ENCODE data around the gene TCEAL6.
"Not testable (repeated sequence)": the region's sequence is repeated elsewhere in the genome, so short reads cannot be mapped to it uniquely, and the experiment has no call there.

Gene TCEAL6

GRCh38 chrX:102142274-102142673 is at the start of gene TCEAL6:
TSS of gene TCEAL6 (minus strand) at chrX:102142481.
- DNase-seq (ENCODE audit: low read depth in 2 of 3, low spot score in 2 of 3): not testable (repeated sequence)

- DNase-seq (ENCODE audit: low read depth in 2 of 3, low spot score in 2 of 3): no peak
Measured at GRCh38 chrX:102185967-102186720, 43.9 kb upstream of the TCEAL6 start.

- peak; percentile 1 to 15 (median 1) for DNase-seq (ENCODE audit: low read depth in 2 of 3, low spot score in 2 of 3)
Measured at GRCh38 chrX:102155806-102156179, 13.5 kb upstream of the TCEAL6 start, which contains the start of gene BEX5. TSS of gene BEX5 (minus strand) at chrX:102155977. CDS start at chrX:102154265, 1,712 bp downstream.

GRCh38 chrX:102154900-102155805 is 12.9 kb upstream of the TCEAL6 start:
- DNase-seq (ENCODE audit: low read depth in 2 of 3, low spot score in 2 of 3): peak in 1 of 3 experiments; percentile 2

GRCh38 chrX:102154218-102154860 is 12.1 kb upstream of the TCEAL6 start:
- DNase-seq (ENCODE audit: low read depth in 2 of 3, low spot score in 2 of 3): no peak

GRCh38 chrX:102141631-102142030 is 650 bp downstream of the TCEAL6 start:
- DNase-seq (ENCODE audit: low read depth in 2 of 3, low spot score in 2 of 3): not testable (repeated sequence)

GRCh38 chrX:102140876-102141275 is 1.4 kb downstream of the TCEAL6 start:
- not testable (repeated sequence) for DNase-seq (ENCODE audit: low read depth in 2 of 3, low spot score in 2 of 3)

- no peak for DNase-seq (ENCODE audit: low read depth in 2 of 3, low spot score in 2 of 3)
Measured at GRCh38 chrX:102138064-102138463, 4.2 kb downstream of the TCEAL6 start.

- no peak for DNase-seq (ENCODE audit: low read depth in 2 of 3, low spot score in 2 of 3)
Measured at GRCh38 chrX:102129473-102129872, 12.8 kb downstream of the TCEAL6 start.

- no peak for DNase-seq (ENCODE audit: low read depth in 2 of 3, low spot score in 2 of 3)
Measured at GRCh38 chrX:102126863-102127262, 15.4 kb downstream of the TCEAL6 start.

GRCh38 chrX:102126080-102126818 is 16.0 kb downstream of the TCEAL6 start:
- not testable (repeated sequence) for DNase-seq (ENCODE audit: low read depth in 2 of 3, low spot score in 2 of 3)

GRCh38 chrX:102125436-102125835 is 16.8 kb downstream of the TCEAL6 start, which contains the start of gene TCEAL2:
TSS of gene TCEAL2 (plus strand) at chrX:102125679. CDS start at chrX:102126831, 1,152 bp downstream.
- DNase-seq (ENCODE audit: low read depth in 2 of 3, low spot score in 2 of 3): not testable (repeated sequence)

GRCh38 chrX:102125014-102125413 is 17.3 kb downstream of the TCEAL6 start:
- not testable (repeated sequence) for DNase-seq (ENCODE audit: low read depth in 2 of 3, low spot score in 2 of 3)

- no peak for DNase-seq (ENCODE audit: low read depth in 2 of 3, low spot score in 2 of 3)
Measured at GRCh38 chrX:102115748-102116147, 26.5 kb downstream of the TCEAL6 start.

GRCh38 chrX:102113367-102113766 is 28.9 kb downstream of the TCEAL6 start:
- DNase-seq (ENCODE audit: low read depth in 2 of 3, low spot score in 2 of 3): no peak

Data from activated CD8-positive, alpha-beta memory T cell treated with anti-CD3 and anti-CD28 coated beads for 48 hours (primary cell).